ENCODE results near the gene CCDC196.

The CCDC196 gene

DNA sequence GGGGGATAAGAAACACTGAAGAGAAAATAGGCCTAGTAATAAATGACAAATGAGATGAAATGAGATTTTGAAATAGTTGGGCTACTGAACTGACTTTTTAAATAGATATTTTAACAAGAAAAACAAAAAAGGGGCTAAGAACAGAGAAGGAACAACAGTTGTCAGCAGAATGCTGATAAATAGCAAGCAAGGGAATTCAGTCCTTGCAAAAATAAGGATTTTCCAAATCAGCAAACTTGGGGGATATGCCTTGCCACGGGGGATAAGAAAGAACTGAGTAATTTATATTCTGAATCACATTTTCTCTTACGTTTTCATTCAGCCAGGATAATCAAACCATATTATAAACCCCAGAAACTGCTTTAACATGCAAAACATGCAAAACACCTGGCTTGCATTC lies 12.9 kb upstream of the CCDC196 start:
- TF ChIP-seq, protein P1, sequence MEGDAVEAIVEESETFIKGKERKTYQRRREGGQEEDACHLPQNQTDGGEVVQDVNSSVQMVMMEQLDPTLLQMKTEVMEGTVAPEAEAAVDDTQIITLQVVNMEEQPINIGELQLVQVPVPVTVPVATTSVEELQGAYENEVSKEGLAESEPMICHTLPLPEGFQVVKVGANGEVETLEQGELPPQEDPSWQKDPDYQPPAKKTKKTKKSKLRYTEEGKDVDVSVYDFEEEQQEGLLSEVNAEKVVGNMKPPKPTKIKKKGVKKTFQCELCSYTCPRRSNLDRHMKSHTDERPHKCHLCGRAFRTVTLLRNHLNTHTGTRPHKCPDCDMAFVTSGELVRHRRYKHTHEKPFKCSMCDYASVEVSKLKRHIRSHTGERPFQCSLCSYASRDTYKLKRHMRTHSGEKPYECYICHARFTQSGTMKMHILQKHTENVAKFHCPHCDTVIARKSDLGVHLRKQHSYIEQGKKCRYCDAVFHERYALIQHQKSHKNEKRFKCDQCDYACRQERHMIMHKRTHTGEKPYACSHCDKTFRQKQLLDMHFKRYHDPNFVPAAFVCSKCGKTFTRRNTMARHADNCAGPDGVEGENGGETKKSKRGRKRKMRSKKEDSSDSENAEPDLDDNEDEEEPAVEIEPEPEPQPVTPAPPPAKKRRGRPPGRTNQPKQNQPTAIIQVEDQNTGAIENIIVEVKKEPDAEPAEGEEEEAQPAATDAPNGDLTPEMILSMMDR (IDR thresholded peaks at IDR 0.05; ENCODE audit: insufficient read depth, low read length, missing control alignments), result no peak
- ChIA-PET POLR2A (no interaction called here), CTCF (no interaction called here)
- no peak overlapping the region for H3K4me3 ChIP-seq (ENCODE audit: low read depth, low read length)
- DNase-seq (ENCODE audit: low read depth, low spot score), result no peak

DNA sequence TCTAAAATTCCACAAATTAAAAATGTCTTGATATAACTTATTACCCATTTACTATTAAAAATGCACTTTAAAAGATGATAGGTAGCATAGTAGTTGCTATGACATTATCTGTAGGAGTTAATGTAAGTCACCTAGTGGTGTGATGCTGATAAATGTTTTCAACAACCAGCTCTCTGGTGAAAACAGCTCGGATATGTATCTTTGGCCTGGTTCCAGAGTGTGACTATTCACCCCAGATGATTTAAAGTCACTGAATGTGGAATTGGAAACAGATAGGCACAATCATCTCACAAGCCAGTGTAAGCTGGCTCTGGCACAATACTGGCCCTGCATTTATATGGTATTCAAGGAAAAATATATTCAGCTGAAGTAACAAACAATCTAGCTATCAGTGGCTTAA lies 9.2 kb upstream of the CCDC196 start:
- TF ChIP-seq, protein P1 (IDR thresholded peaks at IDR 0.05; ENCODE audit: insufficient read depth, low read length, missing control alignments), result no peak
- no peak for DNase-seq (ENCODE audit: low read depth, low spot score)
- no peak overlapping the region for H3K4me3 ChIP-seq (ENCODE audit: low read depth, low read length)
- CTCF ChIA-PET, result interaction anchor here (1.2 kb wide), 1 partner anchor 21 kb away, joined by 3 read pairs; no protein-coding TSS in a partner anchor
- POLR2A ChIA-PET, result no interaction called here

DNA sequence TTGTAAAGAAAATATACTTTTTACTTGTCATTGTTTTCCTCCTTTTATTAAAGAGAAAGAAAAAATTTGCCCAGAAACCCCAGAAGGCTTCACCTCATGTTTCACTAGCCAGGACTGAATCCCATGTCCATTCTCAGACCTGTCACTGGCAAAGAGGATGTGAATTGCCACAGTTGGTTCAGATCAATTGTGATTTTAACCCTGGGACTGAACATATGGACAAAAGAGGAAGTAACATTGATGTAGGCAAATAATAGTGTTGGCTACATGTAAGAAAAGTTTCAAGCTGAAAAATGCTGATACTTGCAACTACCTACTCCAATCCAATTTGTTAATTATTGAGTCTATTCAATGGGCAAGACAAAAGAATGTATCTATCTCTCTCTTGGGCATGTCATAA lies 8.6 kb upstream of the CCDC196 start:
- DNase-seq (ENCODE audit: low read depth, low spot score), result no peak
- POLR2A ChIA-PET, result no interaction called here
- H3K4me3 ChIP-seq (ENCODE audit: low read depth, low read length), result no peak overlapping the region
- CTCF ChIA-PET, result interaction anchor here (1.2 kb wide), 1 partner anchor 20 kb away, joined by 3 read pairs; no protein-coding TSS in a partner anchor
- TF ChIP-seq, protein P1 (IDR thresholded peaks at IDR 0.05; ENCODE audit: insufficient read depth, low read length, missing control alignments), result no peak

DNA sequence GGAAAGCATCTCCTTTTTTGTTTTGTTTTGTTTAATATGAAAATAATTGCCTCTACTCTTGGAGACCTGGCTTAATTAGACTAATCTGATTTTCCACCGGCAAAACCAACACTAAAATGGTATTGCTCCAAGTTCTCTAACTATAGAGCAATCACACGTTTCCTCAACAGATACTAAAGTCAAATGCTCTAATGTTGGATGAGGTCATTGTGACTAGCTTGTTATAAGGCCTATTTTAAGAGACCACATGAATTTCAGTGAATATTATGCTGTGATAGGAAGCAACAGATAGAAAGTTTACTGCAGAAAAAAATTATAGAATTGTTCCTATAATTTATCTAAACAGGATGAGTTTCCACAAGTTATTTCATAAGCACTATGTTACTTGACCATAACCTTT lies 3.3 kb upstream of the CCDC196 start:
- ChIA-PET CTCF (interaction anchor here (1.8 kb wide), 1 partner anchor 10 kb away, joined by 3 read pairs; no protein-coding TSS in a partner anchor), POLR2A (no interaction called here)
- H3K4me3 ChIP-seq (ENCODE audit: low read depth, low read length), result no peak overlapping the region
- TF ChIP-seq, protein P1 (IDR thresholded peaks at IDR 0.05; ENCODE audit: insufficient read depth, low read length, missing control alignments), result no peak
- DNase-seq (ENCODE audit: low read depth, low spot score), result no peak

DNA sequence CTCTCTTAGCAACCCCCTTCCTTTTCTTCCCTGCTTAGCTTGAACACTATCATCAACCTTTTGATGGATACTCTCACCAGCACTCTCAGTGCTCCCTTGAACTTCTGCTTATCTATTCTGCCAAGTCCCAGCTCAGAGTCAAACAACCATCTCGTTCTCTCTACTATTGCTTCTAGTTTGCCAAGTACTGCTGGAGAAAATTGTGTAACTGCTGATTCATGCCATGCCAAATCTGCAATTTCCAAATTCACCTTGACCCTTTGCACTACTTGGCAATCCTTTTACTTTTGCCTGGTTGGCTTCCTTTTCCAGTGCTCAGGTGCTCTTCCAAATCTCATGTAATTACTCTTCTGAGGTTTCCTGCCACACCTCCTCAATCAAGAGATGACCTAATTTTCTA lies 2.8 kb upstream of the CCDC196 start:
- DNase-seq (ENCODE audit: low read depth, low spot score), result no peak
- TF ChIP-seq, protein P1 (IDR thresholded peaks at IDR 0.05; ENCODE audit: insufficient read depth, low read length, missing control alignments), result no peak
- ChIA-PET CTCF (interaction anchor here (1.8 kb wide), 1 partner anchor 10 kb away, joined by 3 read pairs; no protein-coding TSS in a partner anchor), POLR2A (no interaction called here)
- no peak overlapping the region for H3K4me3 ChIP-seq (ENCODE audit: low read depth, low read length)

DNA sequence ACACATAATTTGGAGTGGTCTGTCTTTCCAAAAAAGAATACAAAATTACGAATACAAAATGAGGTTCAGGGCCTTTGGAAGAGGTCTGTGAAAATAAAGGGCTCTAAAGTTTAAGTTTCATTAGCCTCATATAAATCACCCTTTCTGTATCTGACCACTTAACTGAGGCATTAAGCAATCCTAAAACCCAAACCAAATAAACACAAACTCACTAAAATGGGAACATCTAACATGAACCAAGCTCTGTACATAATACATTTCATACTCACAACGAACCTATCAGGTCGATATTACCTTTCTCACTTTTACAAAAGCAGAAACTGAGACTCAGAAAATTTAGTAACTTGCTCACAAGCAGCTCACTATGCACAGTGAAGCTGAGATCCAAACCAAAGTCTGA lies 1.1 kb upstream of the CCDC196 start:
- no peak overlapping the region for H3K4me3 ChIP-seq (ENCODE audit: low read depth, low read length)

More for the DNA sequence above, 1.1 kb upstream of the CCDC196 start:
- POLR2A ChIA-PET, result no interaction called here
- TF ChIP-seq, protein P1 (IDR thresholded peaks at IDR 0.05; ENCODE audit: insufficient read depth, low read length, missing control alignments), result no peak
- CTCF ChIA-PET, result no interaction called here
- no peak for DNase-seq (ENCODE audit: low read depth, low spot score)

All from AG04449 (cell line).